Activated gamma-delta T cell (primary cell): ENCODE measurements around the gene ZBED6.
"Not testable (repeated sequence)": the region's sequence is repeated elsewhere in the genome, so short reads cannot be mapped to it uniquely, and the experiment has no call there.

Source experiments
- DNase-seq: peaks from one replicate; lab custom pipeline; 2025; lab: John Stamatoyannopoulos, UW

Gene ZBED6

GRCh38 chr1:203778146-203778545 is 17.3 kb upstream of the ZBED6 start:
- DNase-seq = no peak

DNA sequence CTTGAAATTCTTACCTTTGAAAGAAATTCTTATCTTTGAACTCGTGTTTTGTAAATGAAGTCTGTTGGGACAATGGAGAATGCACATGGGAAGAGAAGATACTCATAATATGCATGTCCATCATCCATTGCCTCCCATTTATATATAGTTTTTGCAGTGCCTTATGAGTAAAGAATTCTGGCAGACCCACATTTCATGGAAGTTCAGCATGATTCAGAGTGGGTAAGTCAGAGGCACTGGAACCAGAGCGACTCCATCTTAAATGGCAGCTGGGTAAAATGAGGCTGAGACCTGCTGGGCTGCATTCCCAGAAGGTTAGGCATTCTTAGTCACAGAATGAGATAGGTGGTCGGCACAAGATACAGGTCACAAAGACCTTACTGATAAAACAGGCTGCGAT is 16.6 kb upstream of the ZBED6 start:
- DNase-seq = no peak

DNA sequence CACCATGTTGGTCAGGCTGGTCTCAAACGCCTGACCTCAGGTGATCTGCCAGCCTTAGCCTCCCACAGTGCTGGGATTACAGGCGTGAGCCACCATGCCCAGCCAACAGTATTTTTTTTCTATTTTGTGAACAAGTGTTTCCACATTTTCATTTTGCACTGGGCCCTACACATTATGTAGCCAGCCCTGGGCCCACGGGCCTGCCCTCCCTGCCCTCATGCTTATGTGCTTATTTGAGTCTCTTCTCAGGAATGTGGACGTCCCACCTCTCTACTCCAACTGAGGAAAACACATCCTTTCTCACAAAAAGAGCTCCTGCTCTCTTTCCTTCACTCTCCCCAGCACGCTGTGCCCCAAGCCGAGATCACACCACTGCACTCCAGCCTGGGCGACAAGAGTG is 13.5 kb upstream of the ZBED6 start:
- DNase-seq = no peak

GRCh38 chr1:203789966-203790365 is 5.5 kb upstream of the ZBED6 start:
- no peak for DNase-seq

GRCh38 chr1:203791498-203791897 is 3.9 kb upstream of the ZBED6 start:
- no peak for DNase-seq

- DNase-seq = no peak
These were observed 2.9 kb upstream of the ZBED6 start for GRCh38 chr1:203792486-203792885.

DNA sequence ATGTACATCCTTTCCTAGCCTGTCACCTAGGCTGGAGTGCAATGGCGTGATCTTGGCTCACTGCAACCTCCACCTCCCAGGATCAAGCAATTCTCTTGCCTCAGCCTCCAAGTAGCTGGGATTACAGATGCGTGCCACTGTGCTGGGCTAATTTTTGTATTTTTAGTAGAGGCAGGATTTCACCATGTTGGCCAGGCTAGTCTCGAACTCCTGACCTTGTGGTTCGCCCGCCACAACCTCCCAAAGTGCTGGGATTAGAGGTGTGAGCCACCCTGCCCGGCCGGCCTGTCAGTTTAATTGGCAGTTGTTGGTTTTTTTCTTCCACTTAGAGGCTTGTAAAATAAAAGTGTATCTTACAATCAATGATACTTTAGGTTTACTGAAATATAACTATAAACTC is 1.9 kb upstream of the ZBED6 start:
- DNase-seq = not testable (repeated sequence)

GRCh38 chr1:203794764-203795440 is 521 bp upstream of the ZBED6 start:
- DNase-seq = no peak

DNA sequence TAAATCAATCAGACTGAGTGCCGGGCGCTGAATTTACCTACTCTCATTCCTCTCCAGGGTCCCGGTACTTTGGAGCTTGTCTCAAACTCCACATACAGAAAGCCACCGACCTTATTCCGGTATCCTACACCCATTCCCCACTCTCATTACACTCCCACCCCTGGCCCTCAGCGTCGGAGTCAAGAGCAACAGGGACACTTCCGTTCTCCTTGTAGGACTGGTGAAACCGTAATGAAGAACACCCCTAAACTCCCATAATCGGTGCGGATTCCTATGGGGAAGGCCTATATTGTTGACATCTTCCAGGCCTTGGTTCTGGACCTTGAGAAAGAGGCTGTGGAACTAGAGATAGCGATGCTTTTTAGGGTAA is 798 bp downstream of the ZBED6 start:
- no peak for DNase-seq

GRCh38 chr1:203797216-203797615 is 1.8 kb downstream of the ZBED6 start:
- no peak for DNase-seq

GRCh38 chr1:203797948-203798655 is 2.7 kb downstream of the ZBED6 start:
- no peak for DNase-seq

DNA sequence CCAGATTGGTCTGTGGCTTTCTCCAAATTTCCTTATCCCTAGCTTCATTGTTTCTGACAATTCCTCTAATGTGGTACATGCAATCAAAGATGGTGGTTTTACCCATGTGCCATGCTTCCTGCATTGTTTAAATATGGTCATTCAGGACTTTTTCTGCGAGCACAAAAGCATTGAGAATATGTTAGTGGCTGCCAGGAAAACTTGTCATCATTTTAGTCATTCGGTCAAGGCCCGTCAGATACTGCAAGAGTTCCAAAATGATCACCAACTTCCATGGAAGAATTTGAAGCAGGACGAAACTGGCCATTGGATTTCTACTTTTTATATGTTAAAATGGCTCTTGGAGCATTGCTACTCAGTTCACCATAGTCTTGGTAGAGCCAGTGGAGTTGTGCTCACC is 3.7 kb downstream of the ZBED6 start:
- DNase-seq = no peak

DNA sequence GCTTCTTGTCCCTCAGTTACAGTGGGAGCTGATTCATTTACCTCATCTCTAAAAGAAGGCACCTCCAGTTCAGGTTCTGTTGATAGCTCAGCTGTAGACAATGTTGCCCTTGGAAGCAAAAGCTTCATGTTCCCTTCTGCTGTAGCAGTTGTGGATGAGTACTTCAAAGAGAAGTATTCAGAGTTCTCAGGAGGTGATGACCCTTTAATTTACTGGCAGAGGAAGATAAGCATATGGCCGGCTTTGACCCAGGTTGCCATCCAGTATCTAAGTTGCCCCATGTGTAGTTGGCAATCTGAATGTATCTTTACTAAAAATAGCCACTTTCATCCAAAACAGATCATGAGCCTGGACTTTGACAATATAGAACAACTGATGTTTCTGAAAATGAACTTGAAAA is 4.5 kb downstream of the ZBED6 start:
- no peak for DNase-seq

DNA sequence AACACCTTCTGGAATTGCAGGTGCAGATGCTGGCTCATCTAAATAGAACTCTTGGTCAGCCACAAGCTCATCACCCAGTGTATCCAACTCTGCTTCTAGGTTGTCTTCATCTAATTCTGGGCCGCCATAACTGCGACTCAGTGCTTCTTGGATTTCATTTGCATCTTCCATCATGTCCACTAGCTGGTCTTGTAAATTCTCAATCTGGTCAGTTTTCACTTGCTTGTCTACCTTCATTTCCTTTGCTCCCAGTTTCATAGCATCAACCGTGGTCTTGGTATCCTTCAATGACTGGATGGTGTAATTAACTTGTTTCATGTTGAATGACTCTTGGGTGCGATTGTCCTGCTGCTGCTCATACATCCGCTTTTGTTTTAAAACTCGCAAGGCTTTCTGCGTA is 10.3 kb downstream of the ZBED6 start:
- no peak for DNase-seq

GRCh38 chr1:203807196-203807595 is 11.8 kb downstream of the ZBED6 start:
- DNase-seq = no peak

GRCh38 chr1:203813581-203814341 is 18.3 kb downstream of the ZBED6 start:
- DNase-seq = no peak

GRCh38 chr1:203818399-203818798 is 23.0 kb downstream of the ZBED6 start:
- DNase-seq = no peak

GRCh38 chr1:203823306-203823705 is 27.9 kb downstream of the ZBED6 start:
- no peak for DNase-seq

DNA sequence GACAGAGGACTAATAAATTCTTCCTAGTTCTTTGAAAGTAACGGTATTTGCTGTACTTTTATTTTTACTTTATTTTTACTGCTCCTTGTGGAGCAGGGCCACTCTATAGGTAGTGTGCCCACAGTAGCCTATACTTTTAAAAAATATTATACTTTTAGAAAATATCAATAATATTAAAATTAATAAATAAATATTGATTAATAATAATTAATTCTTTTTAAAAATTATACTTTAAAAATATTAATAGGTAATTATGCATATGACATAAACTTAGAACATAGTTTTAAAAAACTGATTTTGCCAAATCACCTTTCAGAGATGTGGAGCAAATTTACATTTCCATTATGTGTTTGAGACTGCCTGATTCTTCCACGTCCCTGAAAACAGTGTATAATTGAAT is 30.8 kb downstream of the ZBED6 start:
- no peak for DNase-seq

DNA sequence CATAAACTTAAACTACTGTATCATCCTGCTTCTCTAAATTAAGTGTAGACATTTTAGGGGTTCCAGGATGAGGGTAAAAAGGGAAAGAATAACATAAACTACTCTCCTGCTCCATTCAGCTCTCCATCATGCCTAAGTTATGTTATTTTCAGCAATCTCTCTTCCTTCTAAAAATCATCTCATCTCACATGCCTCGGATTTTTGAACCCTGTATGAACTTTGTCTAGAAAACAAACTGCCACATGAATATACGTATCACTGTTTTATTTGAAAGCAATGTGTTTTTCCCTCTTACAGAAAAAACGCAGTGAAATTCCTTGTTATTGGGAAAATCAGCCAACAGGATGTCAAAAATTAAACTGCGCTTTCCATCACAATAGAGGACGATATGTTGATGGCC is 32.6 kb downstream of the ZBED6 start:
- no peak for DNase-seq

GRCh38 chr1:203828503-203828902 is 33.1 kb downstream of the ZBED6 start:
- DNase-seq = no peak

DNA sequence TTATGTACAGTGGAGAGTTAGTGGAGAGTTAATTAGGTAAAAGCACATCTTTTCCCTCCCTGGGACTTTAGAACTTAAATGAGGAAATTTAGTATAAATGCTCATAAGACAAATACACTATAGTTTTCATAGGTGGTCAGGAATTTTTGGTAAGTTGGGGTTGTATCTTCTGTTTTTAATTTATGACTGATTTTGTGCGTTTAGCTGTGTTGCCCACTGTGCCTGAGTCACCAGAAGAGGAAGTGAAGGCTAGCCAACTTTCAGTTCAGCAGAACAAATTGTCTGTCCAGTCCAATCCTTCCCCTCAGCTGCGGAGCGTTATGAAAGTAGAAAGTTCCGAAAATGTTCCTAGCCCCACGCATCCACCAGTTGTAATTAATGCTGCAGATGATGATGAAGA is 33.8 kb downstream of the ZBED6 start:
- not testable (repeated sequence) for DNase-seq

DNA sequence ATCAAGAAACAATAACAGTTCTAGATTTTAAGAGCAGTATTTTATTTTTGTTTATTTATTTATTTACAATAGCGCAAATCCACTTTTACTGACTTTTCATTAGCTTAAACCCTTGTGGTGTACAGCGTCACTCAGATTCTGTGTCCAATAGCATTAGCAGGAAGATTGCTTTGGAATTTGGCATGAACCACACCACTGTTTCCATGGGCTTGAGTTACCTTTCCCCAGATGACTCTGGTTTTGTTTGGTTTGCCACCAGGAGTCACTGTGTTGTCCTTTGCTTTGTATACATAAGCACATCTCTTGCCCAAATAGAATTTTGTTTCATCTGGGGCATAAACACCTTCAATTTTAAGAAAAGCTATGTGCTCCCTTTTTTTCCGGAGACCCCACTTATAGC is 40.1 kb downstream of the ZBED6 start:
- DNase-seq = no peak
